ENCODE measurements around the gene HNF1A. TPM values are rescaled to one million over a fixed set of nuclear protein-coding genes. Genes with fewer than 3 reads are reported as not detected.

The HNF1A gene
- total RNA-seq, 4 donors from 2014 or later: not detected

- no peak for TF ChIP-seq CTCF (IDR thresholded peaks at IDR 0.05; ENCODE audit: low read depth)
Observed at GRCh38 chr12:120943482-120943881, 34.9 kb upstream of the HNF1A start.

- no peak for TF ChIP-seq CTCF (IDR thresholded peaks at IDR 0.05; ENCODE audit: low read depth)
Observed at GRCh38 chr12:120944645-120945217, 33.6 kb upstream of the HNF1A start.

- TF ChIP-seq CTCF (IDR thresholded peaks at IDR 0.05; ENCODE audit: low read depth): no peak
Observed at GRCh38 chr12:120950807-120951206, 27.5 kb upstream of the HNF1A start.

- TF ChIP-seq CTCF (IDR thresholded peaks at IDR 0.05; ENCODE audit: low read depth): no peak
Observed at GRCh38 chr12:120955232-120955631, 23.1 kb upstream of the HNF1A start.

- TF ChIP-seq CTCF (IDR thresholded peaks at IDR 0.05; ENCODE audit: low read depth): no peak
Observed at GRCh38 chr12:120956579-120957300, 21.6 kb upstream of the HNF1A start.

- no peak for TF ChIP-seq CTCF (IDR thresholded peaks at IDR 0.05; ENCODE audit: low read depth)
Observed at GRCh38 chr12:120959111-120959878, 19.0 kb upstream of the HNF1A start.

GRCh38 chr12:120960657-120961056 is 17.7 kb upstream of the HNF1A start:
- no peak for TF ChIP-seq CTCF (IDR thresholded peaks at IDR 0.05; ENCODE audit: low read depth)

All from subcutaneous adipose tissue (tissue), 4 donors.